ENCODE results near the gene IP6K3. TPM values are rescaled to one million over a fixed set of nuclear protein-coding genes. Genes with fewer than 3 reads are reported as not detected.
A peak's percentile ranks its signal among the peaks of the same experiment; 100 is the strongest.

The IP6K3 gene
- polyA plus RNA-seq, 1 donor (not counting 4 experiments of a cell fraction or from before 2014, with no cell fraction given) = not detected

DNA sequence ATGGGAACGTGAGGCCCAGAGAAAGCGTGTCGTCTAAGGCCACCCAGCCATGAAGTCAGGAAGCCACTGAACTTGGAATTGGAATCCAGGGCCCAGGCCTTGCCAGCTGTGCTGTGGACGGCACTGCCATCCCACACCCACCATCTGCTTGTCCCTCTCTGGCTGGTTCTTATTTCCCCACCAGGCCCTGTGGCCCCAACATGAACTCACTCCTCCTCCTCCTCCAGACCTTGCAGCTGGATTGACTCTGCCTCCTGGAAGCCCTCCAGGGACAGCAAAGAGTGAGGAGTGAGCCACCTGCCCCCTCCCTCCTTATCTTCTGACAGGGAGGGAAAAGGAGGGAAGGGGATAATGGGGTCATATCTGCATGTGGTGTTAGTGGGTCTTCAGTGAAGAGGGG lies 16.0 kb upstream of the IP6K3 start:
- dilution Hi-C loops (cut with MboI; ENCODE audit: extremely low pct_ligation_motif_present, low sequenced_read_pairs) = no loop called here

DNA sequence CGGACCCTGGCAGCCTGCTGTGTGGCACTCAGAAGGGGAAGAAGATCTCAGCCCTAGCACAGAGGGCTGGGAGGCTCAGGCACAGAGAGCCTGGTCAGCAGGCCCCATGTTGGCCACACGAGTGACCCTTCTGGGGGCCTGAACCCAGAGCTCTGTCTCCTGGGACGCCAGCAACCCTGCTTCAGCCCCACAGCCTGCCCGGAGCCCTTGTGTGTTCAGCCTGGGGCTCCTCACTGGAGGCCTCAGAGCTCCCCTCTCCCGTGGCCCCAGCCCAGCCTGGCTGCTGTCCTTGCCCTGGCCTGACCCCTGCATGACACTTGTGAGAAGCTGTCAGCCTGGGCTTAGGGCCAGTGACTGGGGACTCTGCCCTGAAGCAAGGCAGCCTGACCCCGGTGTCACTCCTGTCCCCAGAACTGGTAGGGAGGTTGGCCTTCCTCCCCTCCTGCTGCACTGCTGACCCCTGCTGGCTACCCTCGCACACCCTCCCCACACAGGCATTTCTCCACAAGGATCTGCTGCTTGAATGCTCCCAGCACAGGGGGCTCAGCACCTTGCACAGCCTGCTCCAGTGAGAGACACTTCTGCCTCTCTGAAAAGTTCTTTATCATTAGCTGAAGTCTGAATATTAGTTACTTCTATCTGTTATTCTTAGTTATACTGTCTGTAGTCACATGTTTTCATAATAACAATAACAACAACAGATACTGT lies 15.4 kb upstream of the IP6K3 start:
- Histone ChIP-seq H3K4me2 (ENCODE audit: control insufficient read depth, extremely low read depth, insufficient read depth, low read depth, low read length) (no peak overlapping the region), H3K27me3 (ENCODE audit: control insufficient read depth, extremely low read depth, insufficient read depth, low read length) (peaks cover 3% of the 10 kb centered on the region), H3K9ac (ENCODE audit: control insufficient read depth, extremely low read depth, insufficient read depth, low read length) (no peak overlapping the region), H3K4me1 (ENCODE audit: control insufficient read depth, extremely low read depth, insufficient read depth, low read length) (no peaks in the 10 kb centered on the region), H4K20me1 (ENCODE audit: control insufficient read depth, extremely low read depth, insufficient read depth, low read length) (no peaks in the 10 kb centered on the region), H3K36me3 (ENCODE audit: control insufficient read depth in 2 of 2, extremely low read depth in 1 of 2, insufficient read depth in 2 of 2, low read length in 2 of 2) (no peaks in the 10 kb centered on the region), H3K4me3 (ENCODE audit: control insufficient read depth in 2 of 3, extremely low read depth in 1 of 3, insufficient read depth in 2 of 3, low read depth in 1 of 3, low read length in 3 of 3) (no peak overlapping the region), H3K79me2 (ENCODE audit: control insufficient read depth, insufficient read depth, low read length) (no peaks in the 10 kb centered on the region), H2AFZ (ENCODE audit: control insufficient read depth, low read length) (no peak overlapping the region), H3K9me1 (ENCODE audit: control insufficient read depth, extremely low read depth, insufficient read depth, low read length) (no peaks in the 10 kb centered on the region), H3K9me3 (ENCODE audit: control insufficient read depth, low read depth, low read length) (no peaks in the 10 kb centered on the region), H3K27ac (ENCODE audit: control insufficient read depth, insufficient read depth, low read length) (no peak overlapping the region)
- dilution Hi-C loops (cut with MboI; ENCODE audit: extremely low pct_ligation_motif_present, low sequenced_read_pairs) = no loop called here
- DNase-seq (ENCODE audit: low read depth, low spot score) (no peak), FAIRE-seq (no peak)
- TF ChIP-seq, protein P1, sequence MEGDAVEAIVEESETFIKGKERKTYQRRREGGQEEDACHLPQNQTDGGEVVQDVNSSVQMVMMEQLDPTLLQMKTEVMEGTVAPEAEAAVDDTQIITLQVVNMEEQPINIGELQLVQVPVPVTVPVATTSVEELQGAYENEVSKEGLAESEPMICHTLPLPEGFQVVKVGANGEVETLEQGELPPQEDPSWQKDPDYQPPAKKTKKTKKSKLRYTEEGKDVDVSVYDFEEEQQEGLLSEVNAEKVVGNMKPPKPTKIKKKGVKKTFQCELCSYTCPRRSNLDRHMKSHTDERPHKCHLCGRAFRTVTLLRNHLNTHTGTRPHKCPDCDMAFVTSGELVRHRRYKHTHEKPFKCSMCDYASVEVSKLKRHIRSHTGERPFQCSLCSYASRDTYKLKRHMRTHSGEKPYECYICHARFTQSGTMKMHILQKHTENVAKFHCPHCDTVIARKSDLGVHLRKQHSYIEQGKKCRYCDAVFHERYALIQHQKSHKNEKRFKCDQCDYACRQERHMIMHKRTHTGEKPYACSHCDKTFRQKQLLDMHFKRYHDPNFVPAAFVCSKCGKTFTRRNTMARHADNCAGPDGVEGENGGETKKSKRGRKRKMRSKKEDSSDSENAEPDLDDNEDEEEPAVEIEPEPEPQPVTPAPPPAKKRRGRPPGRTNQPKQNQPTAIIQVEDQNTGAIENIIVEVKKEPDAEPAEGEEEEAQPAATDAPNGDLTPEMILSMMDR (optimal IDR thresholded peaks at IDR 0.05 in 1 of 3, IDR thresholded peaks at IDR 0.05 in 1 of 3, conservative IDR thresholded peaks at IDR 0.05 in 1 of 3; ENCODE audit: extremely low read depth in 1 of 3, insufficient read depth in 2 of 3, low read length in 3 of 3) = peak; percentile 66 to 96 (median 81)
- TF ChIP-seq EZH2 (IDR thresholded peaks at IDR 0.05; ENCODE audit: low read length) = no peak

More for the DNA sequence above, 16.0 kb upstream of the IP6K3 start:
- H3K4me3 ChIP-seq (ENCODE audit: control insufficient read depth in 2 of 3, extremely low read depth in 1 of 3, insufficient read depth in 2 of 3, low read depth in 1 of 3, low read length in 3 of 3) = no peak overlapping the region
- FAIRE-seq (no peak), DNase-seq (ENCODE audit: low read depth, low spot score) (no peak)
- peaks cover 8% of the 10 kb centered on the region for H3K27me3 ChIP-seq (ENCODE audit: control insufficient read depth, extremely low read depth, insufficient read depth, low read length)
- H2AFZ ChIP-seq (ENCODE audit: control insufficient read depth, low read length) = no peak overlapping the region
- H4K20me1 ChIP-seq (ENCODE audit: control insufficient read depth, extremely low read depth, insufficient read depth, low read length) = no peaks in the 10 kb centered on the region
- H3K79me2 ChIP-seq (ENCODE audit: control insufficient read depth, insufficient read depth, low read length) = no peaks in the 10 kb centered on the region
- H3K4me2 ChIP-seq (ENCODE audit: control insufficient read depth, extremely low read depth, insufficient read depth, low read depth, low read length) = no peak overlapping the region
- no peak overlapping the region for H3K27ac ChIP-seq (ENCODE audit: control insufficient read depth, insufficient read depth, low read length)
- no peaks in the 10 kb centered on the region for H3K9me3 ChIP-seq (ENCODE audit: control insufficient read depth, low read depth, low read length)
- no peaks in the 10 kb centered on the region for H3K4me1 ChIP-seq (ENCODE audit: control insufficient read depth, extremely low read depth, insufficient read depth, low read length)
- no peaks in the 10 kb centered on the region for H3K36me3 ChIP-seq (ENCODE audit: control insufficient read depth in 2 of 2, extremely low read depth in 1 of 2, insufficient read depth in 2 of 2, low read length in 2 of 2)
- no peaks in the 10 kb centered on the region for H3K9me1 ChIP-seq (ENCODE audit: control insufficient read depth, extremely low read depth, insufficient read depth, low read length)
- H3K9ac ChIP-seq (ENCODE audit: control insufficient read depth, extremely low read depth, insufficient read depth, low read length) = no peak overlapping the region
- TF ChIP-seq, protein P1 (optimal IDR thresholded peaks at IDR 0.05 in 1 of 3, IDR thresholded peaks at IDR 0.05 in 1 of 3, conservative IDR thresholded peaks at IDR 0.05 in 1 of 3; ENCODE audit: extremely low read depth in 1 of 3, insufficient read depth in 2 of 3, low read length in 3 of 3) = no peak
- no peak for TF ChIP-seq EZH2 (IDR thresholded peaks at IDR 0.05; ENCODE audit: low read length)

All from keratinocyte (primary cell).